ENCODE results near the gene HIVEP2. TPM values are rescaled to one million over a fixed set of nuclear protein-coding genes. Genes with fewer than 3 reads are reported as not detected.

HIVEP2 gene
- total RNA-seq, 5 donors from 2014 or later (not counting 1 experiment from before 2014, with no cell fraction given) = 71.4 to 81.4 (median 75.2) TPM

DNA sequence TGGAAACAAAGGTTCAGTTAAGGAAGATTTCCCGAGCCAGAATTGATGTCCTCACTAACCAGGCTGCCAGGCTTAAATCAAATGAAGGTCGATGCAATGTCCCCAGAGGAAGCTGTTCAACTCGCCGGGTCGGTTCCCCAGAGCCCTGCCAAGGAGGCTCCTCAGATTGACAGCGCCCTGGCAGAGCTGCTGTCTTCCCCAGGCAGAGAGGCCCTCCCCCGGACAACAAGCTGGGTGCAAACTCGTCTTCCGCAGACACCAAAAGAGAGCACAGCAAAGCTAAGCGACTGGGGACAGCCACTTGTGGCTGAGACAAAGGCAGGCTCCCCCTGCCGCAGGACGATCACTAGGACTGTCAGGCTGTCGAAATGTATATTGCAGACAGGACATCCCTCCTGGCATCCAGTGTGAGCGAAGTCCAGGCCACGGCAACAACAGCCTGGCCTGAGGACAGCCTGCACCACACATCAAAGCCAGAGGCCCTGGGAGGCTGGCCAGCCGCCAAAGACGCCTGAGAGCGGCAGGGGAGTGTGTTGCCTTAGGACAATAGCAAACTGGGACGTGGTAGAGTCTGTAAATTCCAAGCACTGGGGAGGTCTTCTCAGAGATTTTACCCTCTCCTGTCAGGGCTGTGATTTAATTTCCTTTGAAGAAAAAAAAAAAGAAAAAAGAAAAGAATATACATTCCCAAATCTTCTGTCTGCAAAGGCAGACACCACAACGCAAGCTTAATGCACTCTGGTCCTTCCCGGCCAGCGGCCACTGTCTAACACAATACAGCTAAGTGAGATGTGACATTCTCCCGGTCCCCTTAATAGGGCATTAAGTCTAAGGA, 99.1 kb downstream of the HIVEP2 start:
- POLR2A ChIA-PET = interaction anchor here (0.5 to 1.1 kb wide), 8 partner anchors 22 to 961 kb away, joined by 3 to 5 read pairs (median 4); no protein-coding TSS in a partner anchor

DNA sequence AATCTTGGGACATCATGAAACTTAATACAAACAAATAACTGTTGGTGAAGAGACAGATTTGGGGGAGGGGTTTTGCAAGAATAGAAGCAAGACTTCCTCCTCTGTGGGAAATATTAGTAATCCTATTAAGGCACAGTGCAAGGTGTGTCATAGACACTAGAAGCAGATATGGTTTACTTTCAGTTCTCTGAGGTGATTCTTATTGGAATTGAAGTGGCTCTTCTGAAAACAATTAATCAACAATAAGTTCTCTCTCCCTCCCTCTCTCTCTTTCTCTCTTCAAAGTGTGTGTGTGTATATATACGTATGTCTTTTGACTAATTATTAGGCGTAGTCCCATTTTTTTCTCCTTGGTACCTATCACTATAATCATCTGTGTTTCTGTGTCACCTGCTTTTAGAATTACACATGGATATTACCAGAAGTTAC, 99.8 kb downstream of the HIVEP2 start:
- Mint-ChIP-seq H3K9me3 (no peaks in the 10 kb centered on the region), H3K4me3 (peak overlapping the region; percentile 79 to 89 (median 82)), H3K4me1 (peaks cover 90 to 93% (median 92%) of the 10 kb centered on the region in 3 donors), H3K36me3 (no peaks in the 10 kb centered on the region), H3K27me3 (no peaks in the 10 kb centered on the region), H3K27ac (peak overlapping the region; percentile 90 to 97)
- Histone ChIP-seq H3K9me3 (no peaks in the 10 kb centered on the region), H3K36me3 (ENCODE audit: control insufficient read depth in 2 of 2, extremely low read depth in 1 of 2, insufficient read depth in 1 of 2, low read length in 1 of 2) (no peaks in the 10 kb centered on the region), H3K27ac (ENCODE audit: low read length) (peak overlapping the region; percentile 94), H3K4me1 (ENCODE audit: control insufficient read depth in 1 of 2, extremely low read depth in 1 of 2, insufficient read depth in 2 of 2, low read length in 2 of 2) (peaks cover 48 to 70% of the 10 kb centered on the region in 2 experiments), H3K27me3 (replicated peaks in 1 of 2; ENCODE audit: control insufficient read depth in 2 of 2, extremely low read depth in 1 of 2, insufficient read depth in 2 of 2, low read length in 1 of 2) (no peaks in the 10 kb centered on the region), H3K4me3 (ENCODE audit: control insufficient read depth in 1 of 2, extremely low read depth in 1 of 2, low read length in 1 of 2) (peak overlapping the region; percentile 52 to 56)
- no CpG with 5 or more reads among the region's 2 CpGs for WGBS (ENCODE audit: insufficient coverage)
- POLR2A ChIA-PET = interaction anchor here in 1 of 2 donors (0.5 to 1.1 kb wide), 3 partner anchors 38 to 962 kb away, joined by 3 to 4 read pairs (median 4); no protein-coding TSS in a partner anchor
- CTCF ChIA-PET = interaction anchor here (0.6 to 1.4 kb wide), 8 partner anchors 8 to 581 kb away, joined by 3 to 8 read pairs (median 4); no protein-coding TSS in a partner anchor
- ATAC-seq (replicated peaks in 1 of 4) (peak; percentile 17 to 38 (median 23)), DNase-seq (peak in 1 of 35 experiments; percentile 59)

More for the DNA sequence above, 99.1 kb downstream of the HIVEP2 start:
- Histone ChIP-seq H3K4me3 (ENCODE audit: control insufficient read depth in 1 of 2, extremely low read depth in 1 of 2, low read length in 1 of 2) (peak overlapping the region; percentile 52 to 56), H3K27me3 (replicated peaks in 1 of 2; ENCODE audit: control insufficient read depth in 2 of 2, extremely low read depth in 1 of 2, insufficient read depth in 2 of 2, low read length in 1 of 2) (no peaks in the 10 kb centered on the region), H3K36me3 (ENCODE audit: control insufficient read depth in 2 of 2, extremely low read depth in 1 of 2, insufficient read depth in 1 of 2, low read length in 1 of 2) (no peaks in the 10 kb centered on the region), H3K4me1 (ENCODE audit: control insufficient read depth in 1 of 2, extremely low read depth in 1 of 2, insufficient read depth in 2 of 2, low read length in 2 of 2) (peaks cover 51 to 77% of the 10 kb centered on the region in 2 experiments), H3K9me3 (no peaks in the 10 kb centered on the region), H3K27ac (ENCODE audit: low read length) (peak overlapping the region; percentile 94)
- Mint-ChIP-seq H3K36me3 (no peaks in the 10 kb centered on the region), H3K27me3 (no peaks in the 10 kb centered on the region), H3K4me1 (peaks cover 95 to 97% (median 96%) of the 10 kb centered on the region in 3 donors), H3K4me3 (peak overlapping the region; percentile 79 to 89 (median 82)), H3K9me3 (no peaks in the 10 kb centered on the region), H3K27ac (peak overlapping the region; percentile 90 to 97)
- CTCF ChIA-PET = interaction anchor here (0.5 to 1.4 kb wide), 8 partner anchors 11 to 1362 kb away, joined by 3 to 8 read pairs (median 4); no protein-coding TSS in a partner anchor
- 15% methylated on average over 18 of the region's 23 CpGs for WGBS (ENCODE audit: insufficient coverage)
- ATAC-seq (replicated peaks in 1 of 4) = peak; percentile 61 to 69 (median 66)
- DNase-seq = peak; percentile 48 to 77 (median 66)

DNA sequence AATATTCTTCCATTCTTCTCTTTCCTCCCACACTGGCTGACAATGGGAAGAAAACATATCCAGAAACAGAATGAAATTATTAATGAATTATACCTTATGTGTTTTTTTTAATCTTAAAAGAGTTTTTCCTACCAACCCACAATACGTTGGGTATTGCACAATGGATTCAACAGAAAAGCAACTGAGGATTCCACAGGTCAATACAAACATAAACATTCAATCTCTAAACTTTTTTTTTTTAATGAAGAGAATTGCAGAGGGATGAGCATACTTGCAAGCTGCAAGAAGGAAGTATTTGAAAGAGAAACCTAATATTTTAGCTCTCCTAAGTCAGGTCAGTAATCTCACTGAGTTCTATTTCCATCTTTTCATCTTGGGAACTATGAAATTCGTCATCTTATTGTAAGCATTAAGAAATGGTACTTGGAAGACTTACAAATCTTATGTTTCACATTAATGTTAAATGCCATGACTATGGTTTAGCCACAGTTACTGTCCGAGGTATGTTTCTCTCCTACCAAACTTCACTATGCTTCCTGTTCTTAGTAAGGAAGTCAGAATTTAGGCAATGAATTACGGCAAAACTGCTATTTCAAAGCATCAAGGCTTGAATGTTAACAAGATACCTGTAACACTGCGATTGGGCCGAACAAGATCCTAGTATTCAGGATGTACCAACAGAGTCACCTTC, 100.8 kb downstream of the HIVEP2 start:
- H3K4me1 ChIP-seq (ENCODE audit: control insufficient read depth in 1 of 2, extremely low read depth in 1 of 2, insufficient read depth in 2 of 2, low read length in 2 of 2) = peaks cover 46 to 69% of the 10 kb centered on the region in 2 experiments
- peak overlapping the region in 1 of 2 donors; percentile 52 for H3K4me3 ChIP-seq (ENCODE audit: control insufficient read depth in 1 of 2, extremely low read depth in 1 of 2, low read length in 1 of 2)
- Mint-ChIP-seq H3K9me3 (no peaks in the 10 kb centered on the region), H3K27me3 (no peaks in the 10 kb centered on the region), H3K36me3 (no peaks in the 10 kb centered on the region), H3K27ac (peak overlapping the region; percentile 90 to 97), H3K4me3 (peak overlapping the region; percentile 79 to 89 (median 82)), H3K4me1 (peaks cover 90 to 93% (median 92%) of the 10 kb centered on the region in 3 donors)
- H3K9me3 ChIP-seq = no peaks in the 10 kb centered on the region
- H3K27ac ChIP-seq (ENCODE audit: low read length) = peak overlapping the region; percentile 94
- ATAC-seq (replicated peaks in 1 of 4) = no peak
- no CpG with 5 or more reads among the region's 6 CpGs for WGBS (ENCODE audit: insufficient coverage)
- DNase-seq = no peak
- ChIA-PET CTCF (interaction anchor here (0.6 to 2.9 kb wide), 11 partner anchors 9 to 85 kb away, joined by 3 to 12 read pairs (median 3); no protein-coding TSS in a partner anchor), POLR2A (interaction anchor here (0.5 to 2.3 kb wide), 7 partner anchors 8 to 102 kb away, joined by 3 to 15 read pairs (median 3); no protein-coding TSS in a partner anchor)
- H3K36me3 ChIP-seq (ENCODE audit: control insufficient read depth in 2 of 2, extremely low read depth in 1 of 2, insufficient read depth in 1 of 2, low read length in 1 of 2) = no peaks in the 10 kb centered on the region
- H3K27me3 ChIP-seq (replicated peaks in 1 of 2; ENCODE audit: control insufficient read depth in 2 of 2, extremely low read depth in 1 of 2, insufficient read depth in 2 of 2, low read length in 1 of 2) = no peaks in the 10 kb centered on the region

DNA sequence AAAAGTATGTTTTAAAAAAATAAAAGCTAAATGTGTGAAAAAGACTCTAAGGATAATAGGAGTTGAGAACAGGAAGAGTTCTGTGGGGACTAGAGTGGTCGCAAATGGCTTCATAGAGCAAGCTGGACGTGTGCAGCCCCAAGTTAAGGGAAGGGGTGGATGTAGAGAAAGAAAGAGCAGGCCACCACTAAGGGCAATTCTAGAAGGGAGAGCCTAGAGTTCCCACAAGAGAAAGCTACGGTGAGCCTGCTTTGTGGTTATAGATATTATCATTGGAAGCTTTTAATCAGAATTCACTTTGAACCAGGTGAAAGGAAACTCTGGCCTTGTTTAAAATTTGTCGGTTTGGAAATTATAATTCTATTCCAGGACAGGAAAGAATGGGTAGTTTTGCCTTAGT, 101.6 kb downstream of the HIVEP2 start:
- ChIA-PET CTCF (interaction anchor here (0.6 to 2.9 kb wide), 18 partner anchors 8 to 843 kb away, joined by 3 to 12 read pairs (median 4); no protein-coding TSS in a partner anchor), POLR2A (interaction anchor here (0.5 to 2.3 kb wide), 19 partner anchors 11 to 103 kb away, joined by 3 to 15 read pairs (median 3); no protein-coding TSS in a partner anchor)
- Histone ChIP-seq H3K27me3 (replicated peaks in 1 of 2; ENCODE audit: control insufficient read depth in 2 of 2, extremely low read depth in 1 of 2, insufficient read depth in 2 of 2, low read length in 1 of 2) (no peaks in the 10 kb centered on the region), H3K36me3 (ENCODE audit: control insufficient read depth in 2 of 2, extremely low read depth in 1 of 2, insufficient read depth in 1 of 2, low read length in 1 of 2) (no peaks in the 10 kb centered on the region), H3K4me3 (ENCODE audit: control insufficient read depth in 1 of 2, extremely low read depth in 1 of 2, low read length in 1 of 2) (peak overlapping the region; percentile 15 to 45), H3K4me1 (ENCODE audit: control insufficient read depth in 1 of 2, extremely low read depth in 1 of 2, insufficient read depth in 2 of 2, low read length in 2 of 2) (peaks cover 40 to 64% of the 10 kb centered on the region in 2 experiments), H3K9me3 (no peaks in the 10 kb centered on the region), H3K27ac (ENCODE audit: low read length) (peak overlapping the region; percentile 94)
- Mint-ChIP-seq H3K4me3 (peak overlapping the region; percentile 75 to 89 (median 79)), H3K4me1 (peaks cover 90 to 93% (median 92%) of the 10 kb centered on the region in 3 donors), H3K9me3 (no peaks in the 10 kb centered on the region), H3K36me3 (no peaks in the 10 kb centered on the region), H3K27ac (peak overlapping the region; percentile 90 to 97), H3K27me3 (no peaks in the 10 kb centered on the region)
- ATAC-seq (replicated peaks in 1 of 4) (peak in 1 of 4 experiments; percentile 11), DNase-seq (peak in 1 of 35 experiments; percentile 56)
- WGBS (ENCODE audit: insufficient coverage) = 10% methylated on average over 2 of the region's 4 CpGs

DNA sequence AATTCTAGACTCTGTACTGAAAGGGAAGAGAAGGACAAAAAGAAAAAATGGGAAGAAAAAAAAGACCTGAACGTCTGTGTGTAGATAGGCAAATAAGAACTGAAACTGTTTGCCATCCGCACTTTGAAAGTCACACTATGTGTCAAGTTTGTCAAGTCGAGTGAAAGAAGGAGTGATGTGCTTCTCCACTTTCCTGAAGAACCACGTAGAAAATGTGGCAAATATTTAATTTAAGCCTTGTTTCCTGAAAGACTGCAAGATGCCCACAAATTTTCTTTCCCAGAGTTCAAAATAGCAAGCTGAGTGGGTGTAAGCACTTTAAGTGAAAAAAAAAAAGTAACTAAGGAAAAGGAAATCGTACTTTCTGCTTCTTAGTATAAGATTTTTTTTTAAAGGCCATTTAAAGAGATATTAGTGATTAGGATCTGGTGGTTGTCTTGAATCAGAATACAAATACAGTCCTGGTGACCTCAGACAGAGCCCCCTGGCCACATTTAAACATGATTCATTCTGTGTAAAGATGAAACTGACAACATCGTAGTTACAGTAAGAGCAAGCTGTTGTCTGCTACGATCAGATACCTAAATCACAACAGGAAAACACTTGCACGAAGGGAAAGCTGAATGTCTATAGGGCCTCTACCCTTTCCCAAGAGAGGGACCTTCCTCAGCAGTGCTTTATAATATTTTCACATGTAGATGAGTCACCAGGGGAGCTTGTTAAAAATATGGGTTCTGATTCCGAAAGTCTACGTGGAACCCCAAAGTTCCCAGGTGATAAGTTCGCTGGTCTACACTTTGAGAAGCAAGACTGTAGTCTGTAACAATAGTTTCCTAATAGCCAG, 102.3 kb downstream of the HIVEP2 start:
- DNase-seq = peak in 11 of 35 experiments; percentile 18 to 82 (median 33)
- POLR2A ChIA-PET = interaction anchor here (0.6 to 2.3 kb wide), 22 partner anchors 12 to 126 kb away, joined by 3 to 15 read pairs (median 3); no protein-coding TSS in a partner anchor
- no peaks in the 10 kb centered on the region for H3K36me3 ChIP-seq (ENCODE audit: control insufficient read depth in 2 of 2, extremely low read depth in 1 of 2, insufficient read depth in 1 of 2, low read length in 1 of 2)
- peak; percentile 67 to 75 (median 71) for ATAC-seq (replicated peaks in 1 of 4)
- H3K27me3 Mint-ChIP-seq = no peaks in the 10 kb centered on the region
- H3K27ac ChIP-seq (ENCODE audit: low read length) = peak overlapping the region; percentile 94
- H3K27ac Mint-ChIP-seq = peak overlapping the region; percentile 90 to 97
- CTCF ChIA-PET = interaction anchor here (0.6 to 2.9 kb wide), 18 partner anchors 9 to 844 kb away, joined by 3 to 12 read pairs (median 4); no protein-coding TSS in a partner anchor
- 0% methylated on average over 3 of the region's 11 CpGs for WGBS (ENCODE audit: insufficient coverage)
- no peaks in the 10 kb centered on the region for H3K9me3 ChIP-seq
- no peaks in the 10 kb centered on the region for H3K36me3 Mint-ChIP-seq
- H3K27me3 ChIP-seq (replicated peaks in 1 of 2; ENCODE audit: control insufficient read depth in 2 of 2, extremely low read depth in 1 of 2, insufficient read depth in 2 of 2, low read length in 1 of 2) = no peaks in the 10 kb centered on the region
- peaks cover 91 to 93% (median 92%) of the 10 kb centered on the region in 3 donors for H3K4me1 Mint-ChIP-seq
- peak overlapping the region; percentile 15 to 45 for H3K4me3 ChIP-seq (ENCODE audit: control insufficient read depth in 1 of 2, extremely low read depth in 1 of 2, low read length in 1 of 2)
- H3K9me3 Mint-ChIP-seq = no peaks in the 10 kb centered on the region
- H3K4me3 Mint-ChIP-seq = peak overlapping the region; percentile 75 to 89 (median 79)
- H3K4me1 ChIP-seq (ENCODE audit: control insufficient read depth in 1 of 2, extremely low read depth in 1 of 2, insufficient read depth in 2 of 2, low read length in 2 of 2) = peaks cover 37 to 65% of the 10 kb centered on the region in 2 experiments

All from T-cell (primary cell).